ENCODE data around the gene PSMD14.

PSMD14 gene

GRCh38 chr2:161367675-161368074 lies 59.5 kb downstream of the PSMD14 start:
- TF ChIP-seq POLR2AphosphoS5 (IDR thresholded peaks at IDR 0.05; ENCODE audit: low read depth, low read length) (no peak), SIN3A (IDR thresholded peaks at IDR 0.05; ENCODE audit: borderline replicate concordance, insufficient read depth, low read length) (no peak), REST (IDR thresholded peaks at IDR 0.05; ENCODE audit: insufficient read depth in 1 of 2, low read depth in 2 of 2, low read length in 2 of 2) (no peak), FOXP2 (optimal IDR thresholded peaks at IDR 0.05; ENCODE audit: borderline replicate concordance, extremely low read depth, extremely low read length, insufficient read depth) (no peak), TAF1 (IDR thresholded peaks at IDR 0.05; ENCODE audit: borderline replicate concordance, insufficient read depth, low read length) (no peak)

- TF ChIP-seq FOXP2 (optimal IDR thresholded peaks at IDR 0.05; ENCODE audit: borderline replicate concordance, extremely low read depth, extremely low read length, insufficient read depth): no peak
- TF ChIP-seq REST (IDR thresholded peaks at IDR 0.05; ENCODE audit: insufficient read depth in 1 of 2, low read depth in 2 of 2, low read length in 2 of 2): no peak
- TF ChIP-seq POLR2AphosphoS5 (IDR thresholded peaks at IDR 0.05; ENCODE audit: low read depth, low read length): no peak
- no peak for TF ChIP-seq SIN3A (IDR thresholded peaks at IDR 0.05; ENCODE audit: borderline replicate concordance, insufficient read depth, low read length)
- no peak for TF ChIP-seq TAF1 (IDR thresholded peaks at IDR 0.05; ENCODE audit: borderline replicate concordance, insufficient read depth, low read length)
Measured at GRCh38 chr2:161369311-161369710, 61.1 kb downstream of the PSMD14 start.

GRCh38 chr2:161370981-161371380 lies 62.8 kb downstream of the PSMD14 start:
- TF ChIP-seq POLR2AphosphoS5 (IDR thresholded peaks at IDR 0.05; ENCODE audit: low read depth, low read length) (no peak), TAF1 (IDR thresholded peaks at IDR 0.05; ENCODE audit: borderline replicate concordance, insufficient read depth, low read length) (no peak)

GRCh38 chr2:161371869-161372268 lies 63.6 kb downstream of the PSMD14 start:
- TF ChIP-seq SIN3A (IDR thresholded peaks at IDR 0.05; ENCODE audit: borderline replicate concordance, insufficient read depth, low read length) (no peak), TAF1 (IDR thresholded peaks at IDR 0.05; ENCODE audit: borderline replicate concordance, insufficient read depth, low read length) (no peak), POLR2AphosphoS5 (IDR thresholded peaks at IDR 0.05; ENCODE audit: low read depth, low read length) (no peak)

- TF ChIP-seq TAF1 (IDR thresholded peaks at IDR 0.05; ENCODE audit: borderline replicate concordance, insufficient read depth, low read length) (no peak), SIN3A (IDR thresholded peaks at IDR 0.05; ENCODE audit: borderline replicate concordance, insufficient read depth, low read length) (no peak), POLR2AphosphoS5 (IDR thresholded peaks at IDR 0.05; ENCODE audit: low read depth, low read length) (no peak), REST (IDR thresholded peaks at IDR 0.05; ENCODE audit: insufficient read depth in 1 of 2, low read depth in 2 of 2, low read length in 2 of 2) (no peak), FOXP2 (optimal IDR thresholded peaks at IDR 0.05; ENCODE audit: borderline replicate concordance, extremely low read depth, extremely low read length, insufficient read depth) (no peak)
Measured at GRCh38 chr2:161373942-161374341, 65.7 kb downstream of the PSMD14 start.

- TF ChIP-seq TAF1 (IDR thresholded peaks at IDR 0.05; ENCODE audit: borderline replicate concordance, insufficient read depth, low read length) (no peak), FOXP2 (optimal IDR thresholded peaks at IDR 0.05; ENCODE audit: borderline replicate concordance, extremely low read depth, extremely low read length, insufficient read depth) (no peak), SIN3A (IDR thresholded peaks at IDR 0.05; ENCODE audit: borderline replicate concordance, insufficient read depth, low read length) (no peak), REST (IDR thresholded peaks at IDR 0.05; ENCODE audit: insufficient read depth in 1 of 2, low read depth in 2 of 2, low read length in 2 of 2) (no peak), POLR2AphosphoS5 (IDR thresholded peaks at IDR 0.05; ENCODE audit: low read depth, low read length) (no peak)
Measured at GRCh38 chr2:161374446-161374845, 66.2 kb downstream of the PSMD14 start.

All from PFSK-1 (cell line).